GM12891 (cell line): ENCODE results near the gene DBNL.

Source experiments
- DNase-seq: peaks from one replicate; pipeline ENCODE4 v3.0.0; 2011; ENCODE audit warnings: low spot score; ENCODE audit not compliant: insufficient read length
- FAIRE-seq: peaks from 2 replicates; lab custom pipeline; 2011; peaks lifted over from hg19 to GRCh38; lab: Jason Lieb, UNC
- PAX5 ChIP-seq: IDR thresholded peaks from 2 replicates; pipeline ENCODE4 v1.6.1; 2011; ENCODE audit warnings: low read length, moderate library complexity, mild to moderate bottlenecking; ENCODE audit not compliant: insufficient read depth, severe bottlenecking
- POLR2A ChIP-seq: IDR thresholded peaks from 2 replicates; pipeline ENCODE4 v1.6.1; 2011; ENCODE audit warnings: low read depth, low read length, control low read depth
- POLR2AphosphoS5 ChIP-seq: IDR thresholded peaks from 2 replicates; pipeline ENCODE4 v1.6.1; 2011; ENCODE audit warnings: low read depth, low read length, control low read depth
- POU2F2 ChIP-seq: IDR thresholded peaks from 2 replicates; pipeline ENCODE4 v1.6.1; 2011; ENCODE audit warnings: low read depth, mild to moderate bottlenecking, control low read depth, low read length, moderate library complexity
- SPI1 ChIP-seq: IDR thresholded peaks from 2 replicates; pipeline ENCODE4 v1.6.1; 2011; ENCODE audit warnings: low read depth, low read length, control low read depth
- TAF1 ChIP-seq: IDR thresholded peaks from 2 replicates; pipeline ENCODE4 v1.6.1; 2011; ENCODE audit warnings: low read depth, low read length, control low read depth

DBNL gene

DNA sequence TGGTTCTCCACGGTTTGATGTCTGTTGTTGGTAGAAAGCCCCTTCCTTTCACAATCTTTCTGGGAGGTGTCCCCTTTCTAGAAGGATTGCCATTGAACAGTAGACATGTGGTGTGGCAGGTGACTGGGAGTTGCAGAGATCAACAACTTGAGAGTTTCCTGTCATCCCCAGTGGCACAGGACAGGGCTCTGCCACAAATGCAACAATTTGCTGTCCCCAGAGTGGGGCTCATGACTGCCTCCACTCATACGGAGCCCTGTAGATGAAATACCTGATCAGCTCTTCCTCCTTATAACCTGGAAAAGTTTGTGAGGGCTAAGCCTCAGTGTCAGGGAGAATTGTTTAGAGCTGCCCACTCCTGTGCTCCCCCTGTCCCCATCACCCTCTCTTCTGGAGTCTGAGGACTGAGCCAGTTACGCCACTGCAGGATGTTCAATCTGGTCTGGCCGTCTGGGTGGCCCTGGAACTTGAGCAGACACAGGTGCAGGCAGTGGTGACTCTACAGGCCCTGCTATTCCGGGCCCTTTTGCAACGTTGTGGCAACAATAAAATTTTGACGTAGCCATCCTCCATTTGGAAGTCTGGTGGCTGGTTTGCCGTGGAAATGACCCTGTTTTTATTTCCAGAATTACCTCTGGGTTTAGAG lies 6.5 kb downstream of the DBNL start:
- TF ChIP-seq POLR2A = no peak
- no peak for TF ChIP-seq SPI1
- no peak for TF ChIP-seq PAX5
- TF ChIP-seq TAF1 = no peak
- no peak for TF ChIP-seq POU2F2
- no peak for TF ChIP-seq POLR2AphosphoS5
- FAIRE-seq (no peak), DNase-seq (no peak)

GRCh38 chr7:44051611-44052220 lies 7.2 kb downstream of the DBNL start:
- FAIRE-seq (no peak), DNase-seq (no peak)
- no peak for TF ChIP-seq POLR2A

- TF ChIP-seq POLR2A (no peak), PAX5 (no peak)
- no peak for FAIRE-seq
- no peak for DNase-seq
Observed at GRCh38 chr7:44052771-44053365, 8.4 kb downstream of the DBNL start.

DNA sequence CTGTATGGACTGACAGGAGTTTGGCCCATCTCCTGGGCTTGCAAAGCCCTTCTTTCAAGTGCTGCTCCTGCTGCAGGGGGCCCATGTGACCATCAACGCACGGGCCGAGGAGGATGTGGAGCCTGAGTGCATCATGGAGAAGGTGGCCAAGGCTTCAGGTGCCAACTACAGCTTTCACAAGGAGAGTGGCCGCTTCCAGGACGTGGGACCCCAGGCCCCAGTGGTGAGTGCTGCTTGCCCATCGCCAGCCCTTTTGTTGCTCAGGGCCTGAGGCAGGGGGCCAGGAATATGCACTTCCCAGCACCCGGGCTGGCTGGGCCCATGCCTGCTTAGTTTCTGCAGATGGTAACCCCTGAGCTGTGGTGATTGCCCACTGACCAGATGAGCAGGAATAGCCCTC lies 12.2 kb downstream of the DBNL start:
- FAIRE-seq (no peak), DNase-seq (no peak)
- TF ChIP-seq POLR2AphosphoS5 (no peak), POLR2A (no peak), POU2F2 (no peak)

DNA sequence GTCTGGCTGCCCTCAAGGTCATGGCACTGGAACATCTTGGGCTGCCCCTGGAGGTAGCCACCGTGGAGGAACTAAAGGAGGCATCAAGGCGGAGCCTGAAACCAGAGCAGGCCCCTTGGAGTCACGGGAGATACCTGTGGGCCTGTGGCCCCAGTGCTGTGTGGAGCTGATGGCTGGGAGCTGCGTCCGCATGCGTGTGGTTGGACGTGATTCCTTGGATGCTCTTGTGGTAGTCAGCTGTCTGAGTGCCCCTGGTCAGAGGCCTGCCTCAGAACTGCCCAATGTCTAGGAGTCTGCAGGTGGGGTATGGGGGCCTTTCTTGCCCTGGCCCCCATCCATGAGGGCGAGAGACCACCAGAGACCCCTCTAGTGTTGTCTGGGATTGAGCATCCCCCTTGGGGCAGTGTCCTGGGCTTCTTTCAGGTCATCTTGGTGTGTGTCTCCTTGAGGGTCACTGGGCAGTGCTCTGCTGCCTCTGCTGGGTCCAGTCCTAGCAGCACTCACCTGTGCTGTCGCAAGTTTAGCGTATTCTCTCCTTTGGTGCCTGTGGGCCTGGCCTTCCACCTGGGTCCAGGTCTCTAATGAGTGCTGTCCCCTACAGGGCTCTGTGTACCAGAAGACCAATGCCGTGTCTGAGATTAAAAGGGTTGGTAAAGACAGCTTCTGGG lies 12.8 kb downstream of the DBNL start:
- FAIRE-seq = no peak
- TF ChIP-seq TAF1 = no peak
- no peak for TF ChIP-seq PAX5
- no peak for TF ChIP-seq SPI1
- no peak for TF ChIP-seq POLR2A
- TF ChIP-seq POU2F2 = no peak
- TF ChIP-seq POLR2AphosphoS5 = no peak
- DNase-seq = no peak

GRCh38 chr7:44057849-44058758 lies 13.6 kb downstream of the DBNL start:
- TF ChIP-seq SPI1 (no peak), POLR2A (no peak), POLR2AphosphoS5 (no peak), PAX5 (no peak), TAF1 (no peak), POU2F2 (no peak)
- DNase-seq (no peak), FAIRE-seq (peak; percentile 66)

DNA sequence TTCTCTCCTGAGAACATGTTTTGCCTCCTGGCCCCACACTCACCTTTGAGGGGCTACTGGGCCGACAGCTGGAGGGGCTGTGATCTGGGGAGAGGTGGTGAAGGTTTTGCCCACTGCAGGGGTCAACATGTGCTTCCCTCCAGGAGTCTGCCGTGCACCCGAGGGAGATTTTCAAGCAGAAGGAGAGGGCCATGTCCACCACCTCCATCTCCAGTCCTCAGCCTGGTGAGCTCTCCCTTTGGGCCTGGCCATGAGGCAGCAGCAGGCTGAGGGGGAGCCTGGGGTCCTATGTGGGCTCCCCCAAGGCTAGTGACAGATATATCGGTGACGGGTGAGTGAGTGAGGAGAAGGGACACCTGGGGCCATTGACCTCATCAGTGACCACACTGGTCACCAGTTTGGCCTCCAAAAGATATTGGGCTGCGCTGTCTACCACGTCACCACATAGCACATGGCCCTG lies 14.3 kb downstream of the DBNL start:
- DNase-seq (no peak), FAIRE-seq (peak; percentile 23)
- TF ChIP-seq POLR2A = no peak
- no peak for TF ChIP-seq POLR2AphosphoS5
- no peak for TF ChIP-seq POU2F2
- TF ChIP-seq TAF1 = no peak
- TF ChIP-seq SPI1 = no peak
- TF ChIP-seq PAX5 = no peak

- DNase-seq = peak; percentile 72
Observed at GRCh38 chr7:44059219-44060090, 15.0 kb downstream of the DBNL start.

More at GRCh38 chr7:44059219-44060090, 15.0 kb downstream of the DBNL start:
- no peak for TF ChIP-seq SPI1
- TF ChIP-seq POLR2AphosphoS5 = peak; percentile 21; the same call in 1 of the 2 replicates
- TF ChIP-seq POU2F2 = peak; percentile 34; the same call in 1 of the 2 replicates
- no peak for TF ChIP-seq POLR2A
- FAIRE-seq = peak; percentile 82
